Fibroblast of peridontal ligament (primary cell): ENCODE data around the gene UBQLNL.

Source experiments
- DNase-seq: peaks from one replicate; pipeline ENCODE4 v3.0.0-alpha.2; 2010; ENCODE audit errors: extremely low read depth

UBQLNL gene

DNA sequence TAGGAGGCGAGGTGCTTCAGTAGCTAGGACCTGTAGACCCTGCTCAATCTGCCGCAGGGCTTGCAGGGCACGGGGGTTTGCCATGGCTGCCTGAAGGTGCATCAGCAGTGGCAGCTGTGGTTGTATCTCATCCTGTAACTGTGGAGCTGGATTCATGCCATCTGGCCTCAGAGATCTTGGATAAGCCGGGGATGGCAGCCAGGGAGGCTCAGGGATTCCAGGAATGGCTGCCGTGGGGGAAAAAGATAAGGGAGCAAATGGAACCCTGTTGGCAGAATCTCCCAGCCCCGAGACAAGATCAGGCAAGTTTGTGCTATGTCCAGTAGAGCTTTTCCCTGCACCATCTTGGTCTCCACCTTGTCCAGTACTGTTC lies 8.6 kb downstream of the UBQLNL start:
- no peak for DNase-seq

DNA sequence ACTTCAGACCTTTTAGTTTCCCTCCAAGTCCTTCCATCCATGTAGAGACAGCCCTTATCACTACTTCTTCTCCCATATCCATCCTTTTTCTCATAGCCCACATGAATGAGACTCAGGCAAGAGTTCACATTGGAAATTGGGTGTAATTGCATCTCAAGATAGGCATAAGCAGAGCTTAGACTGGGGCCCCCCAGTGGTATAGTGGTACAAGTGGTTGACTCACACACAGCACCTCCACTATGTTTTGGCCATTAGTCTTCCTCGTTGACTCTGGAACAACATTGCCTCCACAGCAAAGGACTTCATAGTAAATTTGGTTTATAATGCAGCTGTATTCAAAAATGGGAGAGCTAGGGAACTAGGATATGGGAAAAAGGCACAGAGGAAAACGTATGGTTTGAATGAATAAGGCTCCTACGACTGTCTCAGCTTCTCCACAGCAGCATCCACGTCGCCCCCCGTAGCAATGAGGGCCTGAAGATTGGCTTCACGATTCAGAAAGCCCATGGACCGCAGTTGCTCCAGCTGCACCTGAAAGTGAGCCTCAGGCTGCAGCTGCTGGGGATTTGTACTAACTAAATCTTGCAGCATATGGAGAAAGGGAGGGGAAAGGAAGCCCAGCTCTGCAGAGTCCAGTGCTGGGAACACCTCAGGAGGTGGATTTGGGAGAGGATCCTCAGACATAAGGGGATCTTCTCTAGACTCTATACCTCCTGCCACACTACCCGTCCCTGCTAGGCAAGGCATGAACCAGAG lies 9.1 kb downstream of the UBQLNL start:
- no peak for DNase-seq

DNA sequence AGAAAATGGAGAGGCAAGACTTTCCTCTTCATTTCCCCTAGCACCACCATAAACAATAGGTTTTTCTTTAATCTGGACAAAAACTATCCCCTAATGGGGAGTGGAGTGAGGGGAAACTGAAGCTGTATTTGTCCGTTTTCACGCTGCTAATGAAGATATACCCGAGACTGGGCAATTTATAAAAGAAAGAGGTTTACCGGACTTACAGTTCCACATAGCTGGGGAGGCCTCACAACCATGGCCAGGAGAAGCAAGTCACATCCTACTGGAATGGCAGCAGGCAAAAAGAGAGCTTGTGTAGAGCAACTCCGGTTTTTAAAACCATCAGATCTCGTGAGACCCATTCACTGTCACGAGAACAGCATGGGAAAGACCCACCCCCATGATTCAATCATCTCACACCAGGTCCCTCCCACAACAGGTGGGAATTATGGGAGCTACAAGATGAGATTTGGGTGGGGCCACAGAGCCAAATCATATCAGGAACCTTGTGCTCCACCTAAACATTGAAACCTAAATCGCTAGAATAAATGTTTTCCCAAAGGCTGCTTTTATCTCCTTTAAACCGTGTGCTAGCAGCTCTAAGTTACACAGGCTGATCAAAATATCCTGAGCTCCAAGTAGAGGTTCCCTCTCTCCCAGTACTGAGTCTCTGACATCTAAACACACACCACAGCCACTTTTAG lies 11.0 kb downstream of the UBQLNL start:
- DNase-seq: no peak

DNA sequence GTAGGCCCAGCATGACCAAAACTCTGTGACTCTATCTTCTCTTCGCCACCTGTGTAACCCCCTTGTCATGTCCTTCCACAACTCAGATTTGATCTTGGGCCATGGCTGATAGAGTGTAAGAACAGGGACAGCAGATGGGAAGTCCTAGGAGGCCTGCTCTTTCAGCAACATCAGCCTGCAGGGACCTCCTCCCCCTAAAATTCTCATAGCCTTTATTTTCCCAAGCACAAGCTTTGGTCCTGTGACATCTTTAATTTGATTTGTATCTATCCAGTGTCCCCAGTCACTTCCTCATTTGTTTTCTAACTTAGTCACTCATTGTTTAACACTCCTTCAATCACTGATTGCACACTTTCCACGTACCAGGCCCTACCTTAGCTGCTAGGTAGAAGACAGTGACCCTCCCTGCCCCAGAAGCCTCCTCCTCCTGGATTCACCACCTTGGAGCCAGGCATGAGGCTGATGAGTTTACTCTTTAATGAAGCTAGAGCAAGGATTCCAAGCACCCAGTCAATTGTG lies 12.0 kb downstream of the UBQLNL start:
- DNase-seq: no peak

DNA sequence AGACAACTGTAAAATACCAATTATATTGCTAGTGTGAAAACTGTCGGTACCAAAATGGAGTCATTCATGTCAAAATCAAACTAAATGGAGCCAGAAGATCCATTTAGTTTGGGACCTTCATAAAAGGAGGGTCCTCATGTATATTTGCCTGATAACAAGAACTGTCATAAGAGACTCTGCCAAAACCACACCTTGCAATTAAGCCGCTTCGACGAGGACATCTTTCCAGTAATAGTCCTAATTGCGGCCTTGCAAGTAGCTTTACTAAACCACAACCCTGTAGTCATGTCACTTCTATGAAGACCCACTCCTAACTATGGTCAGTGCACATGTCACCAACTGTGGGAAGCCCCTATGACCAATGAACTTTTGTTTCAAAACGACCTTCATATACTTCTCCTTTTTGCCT lies 16.1 kb downstream of the UBQLNL start:
- DNase-seq: no peak

DNA sequence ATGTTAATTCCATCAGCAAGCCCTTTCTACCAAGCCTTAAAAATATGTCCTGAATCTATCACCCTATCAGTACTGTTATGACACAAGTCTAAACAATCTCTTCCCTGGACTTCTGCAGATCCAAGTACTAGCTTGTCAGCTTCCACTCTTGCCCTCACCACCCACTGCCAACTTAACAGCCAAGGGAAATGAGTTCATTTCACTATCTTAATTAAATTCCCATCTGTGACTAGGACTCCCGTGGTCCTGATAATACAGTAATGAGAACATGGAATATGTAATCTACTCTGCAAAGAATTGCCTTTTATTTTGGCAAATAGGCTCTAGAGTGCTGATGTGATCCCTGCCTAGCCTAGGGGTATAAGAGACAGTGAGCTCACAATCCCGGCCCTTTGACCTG lies 16.8 kb downstream of the UBQLNL start:
- DNase-seq: no peak

DNA sequence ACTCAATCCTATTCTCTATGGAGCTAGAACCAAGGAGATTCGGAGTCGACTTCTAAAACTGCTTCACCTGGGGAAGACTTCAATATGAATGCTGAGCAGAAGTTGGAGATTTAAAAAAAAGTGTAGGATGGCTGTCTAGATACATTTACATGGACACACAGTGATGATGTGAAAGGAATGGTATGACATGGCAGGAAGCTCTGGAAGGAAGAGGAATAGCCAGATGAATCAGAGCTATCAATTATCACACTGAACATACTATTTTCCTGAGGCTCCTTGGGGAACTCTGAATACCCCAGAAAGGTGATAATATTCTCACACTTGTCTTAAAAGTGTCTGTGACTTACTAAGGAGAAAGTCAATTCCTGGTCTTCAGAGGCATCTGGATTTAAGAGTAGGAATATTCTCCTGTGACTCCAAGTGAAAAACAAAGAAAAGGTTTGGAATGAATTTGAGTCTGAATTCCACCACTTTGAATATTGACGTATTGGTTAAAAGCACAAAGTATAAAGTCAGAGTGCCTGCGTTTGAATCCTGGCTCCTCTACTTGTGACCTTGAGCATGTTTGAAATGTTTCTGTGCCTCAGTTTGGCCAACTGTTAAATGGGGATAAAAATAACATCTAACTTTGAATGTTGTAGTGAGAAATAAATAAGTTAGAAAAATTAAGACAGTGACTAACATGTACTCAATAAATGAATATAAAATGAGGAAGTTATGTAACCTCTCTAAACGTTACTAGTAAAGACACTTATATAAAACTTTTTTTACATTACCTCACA lies 26.7 kb downstream of the UBQLNL start:
- no peak for DNase-seq

DNA sequence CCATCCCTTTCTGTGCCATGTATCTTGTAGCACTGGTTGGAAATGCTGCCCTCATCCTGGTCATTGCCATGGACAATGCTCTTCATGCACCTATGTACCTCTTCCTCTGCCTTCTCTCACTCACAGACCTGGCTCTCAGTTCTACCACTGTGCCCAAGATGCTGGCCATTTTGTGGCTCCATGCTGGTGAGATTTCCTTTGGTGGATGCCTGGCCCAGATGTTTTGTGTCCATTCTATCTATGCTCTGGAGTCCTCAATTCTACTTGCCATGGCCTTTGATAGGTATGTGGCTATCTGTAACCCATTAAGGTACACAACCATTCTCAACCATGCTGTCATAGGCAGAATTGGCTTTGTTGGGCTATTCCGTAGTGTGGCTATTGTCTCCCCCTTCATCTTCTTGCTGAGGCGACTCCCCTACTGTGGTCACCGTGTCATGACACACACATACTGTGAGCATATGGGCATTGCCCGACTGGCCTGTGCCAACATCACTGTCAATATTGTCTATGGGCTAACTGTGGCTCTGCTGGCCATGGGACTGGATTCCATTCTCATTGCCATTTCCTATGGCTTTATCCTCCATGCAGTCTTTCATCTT lies 27.6 kb downstream of the UBQLNL start:
- DNase-seq: no peak

DNA sequence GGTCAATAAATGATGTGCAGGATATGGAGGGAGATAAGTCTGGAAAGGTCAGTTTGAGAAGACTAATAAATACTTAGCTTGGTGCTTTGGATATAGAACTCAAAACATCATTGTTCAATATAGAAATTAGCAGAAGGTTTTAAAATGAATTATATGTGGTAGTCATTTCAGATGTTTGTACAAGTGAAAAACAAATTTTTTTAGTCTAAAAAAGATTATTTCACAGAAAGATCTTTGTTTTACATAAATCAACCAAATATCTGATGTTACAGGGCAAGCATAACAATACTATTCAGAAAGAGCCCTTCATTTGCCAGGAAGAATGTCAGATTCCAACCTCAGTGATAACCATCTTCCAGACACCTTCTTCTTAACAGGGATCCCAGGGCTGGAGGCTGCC lies 28.1 kb downstream of the UBQLNL start, which contains the start of gene OR52D1:
OR52D1 (plus strand) TSS at position 301 of the 400 bp plus-strand sequence; CDS start at position 323, 22 bp downstream.
- DNase-seq: no peak

DNA sequence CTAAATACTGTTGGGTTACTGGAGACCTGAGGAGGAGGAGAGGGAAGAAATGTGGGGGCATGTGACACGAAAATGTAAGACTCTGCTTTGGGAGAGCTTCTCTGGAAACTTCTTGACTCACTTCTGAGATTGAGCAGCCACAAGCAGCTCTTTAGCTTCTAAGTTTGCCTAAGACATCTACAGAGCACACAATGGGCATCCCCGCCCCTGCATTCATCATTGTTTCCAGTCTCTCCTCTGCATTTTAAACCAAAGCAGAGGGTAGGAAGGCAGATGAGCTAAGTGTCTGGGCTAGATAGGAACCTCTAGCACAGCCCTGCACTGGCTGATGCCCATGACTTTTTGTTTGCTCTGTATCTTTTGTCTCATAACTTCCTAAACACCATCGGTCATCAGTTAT lies 30.1 kb downstream of the UBQLNL start:
- DNase-seq: no peak

DNA sequence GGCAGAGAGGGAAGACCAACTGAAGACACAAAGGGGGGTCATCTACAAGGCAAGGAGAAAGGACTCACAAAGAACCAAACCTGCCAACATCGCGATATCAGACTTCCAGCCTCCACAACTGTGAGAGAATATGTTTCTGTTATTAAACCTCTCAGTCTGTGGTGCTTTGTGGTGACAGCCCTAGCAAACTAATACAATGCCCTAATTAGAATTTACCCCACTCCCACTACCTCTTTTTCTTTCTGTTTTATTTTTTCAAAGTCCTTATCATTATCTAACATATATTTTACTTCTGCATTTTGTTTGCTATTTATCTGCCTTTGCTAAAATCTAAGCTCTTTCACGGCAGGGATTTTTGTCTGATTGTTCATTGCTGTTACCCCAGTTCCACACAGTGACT lies 30.5 kb downstream of the UBQLNL start:
- no peak for DNase-seq

DNA sequence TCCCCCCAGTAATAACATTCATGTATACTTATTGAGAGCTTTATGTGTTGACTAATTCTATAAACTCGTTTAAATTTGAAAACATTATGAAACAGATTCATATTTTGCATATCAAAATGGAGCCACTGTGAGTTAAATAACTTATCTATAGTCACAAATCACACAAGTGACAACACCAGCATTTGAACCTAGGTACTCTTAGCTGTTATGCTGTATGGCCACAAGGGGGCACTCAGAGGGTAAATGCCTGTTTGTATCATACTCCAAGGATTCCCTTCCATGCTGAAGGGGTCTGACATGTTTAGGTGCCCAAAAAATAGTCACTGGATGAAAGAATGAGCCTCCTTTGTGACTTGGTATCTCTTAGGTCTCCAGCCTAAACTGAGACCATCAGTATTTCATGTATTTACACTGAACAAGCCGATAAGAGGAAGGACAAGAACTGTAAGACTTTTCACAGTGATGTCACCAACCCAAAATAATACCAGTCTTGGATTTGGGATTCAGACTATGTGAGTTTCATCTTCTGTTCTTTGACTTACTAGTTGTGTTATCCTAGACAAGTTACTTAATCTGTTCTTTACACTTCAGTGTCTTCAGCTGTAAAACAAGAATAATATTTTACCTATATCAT lies 40.2 kb downstream of the UBQLNL start:
- peak; percentile 70 for DNase-seq

DNA sequence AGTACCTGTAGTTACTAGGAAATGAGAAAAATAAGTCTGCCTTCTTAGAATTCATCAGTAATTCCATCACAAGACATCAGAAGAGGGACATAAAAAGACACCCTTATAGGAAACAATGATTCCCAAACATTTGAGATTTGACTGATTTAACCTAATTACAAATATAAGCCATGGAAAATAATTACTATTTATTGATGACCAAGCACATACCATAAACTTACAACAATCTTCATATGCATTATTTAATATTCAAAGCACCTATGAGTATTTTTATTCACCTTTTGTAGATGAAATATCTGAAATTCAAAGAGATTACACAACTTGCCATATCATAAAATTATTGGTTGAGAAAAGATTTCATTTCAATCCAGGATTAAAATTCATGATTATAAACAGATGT lies 42.6 kb downstream of the UBQLNL start:
- DNase-seq: no peak

DNA sequence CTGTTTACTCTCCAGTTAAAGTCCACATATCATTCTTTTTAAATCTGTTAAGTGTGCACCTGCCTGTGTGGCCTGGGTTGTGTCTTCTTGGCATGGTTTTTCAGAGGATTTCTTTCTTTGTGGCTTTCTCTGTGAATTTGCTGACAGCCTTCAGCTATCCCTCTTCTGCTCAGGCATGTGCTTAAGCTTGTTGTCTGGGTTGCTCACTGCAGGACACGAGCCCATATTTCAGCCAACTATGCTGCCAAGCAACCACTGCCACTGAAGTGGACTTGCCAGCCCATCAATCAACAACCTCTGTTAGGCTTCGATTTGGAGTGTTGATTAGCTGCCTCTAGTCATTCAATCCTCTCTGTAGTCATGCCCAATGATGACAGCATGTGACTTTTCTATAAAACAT lies 49.0 kb downstream of the UBQLNL start:
- DNase-seq: no peak
